HEK293T (cell line): ENCODE measurements around the gene RGCC.

ENCODE experiments used
- ARNT ChIP-seq: fragments of 450-650 bp; IDR thresholded peaks from 2 replicates; pipeline ENCODE4 v1.6.1; 2017; ENCODE audit warnings: mild to moderate bottlenecking
- ELF4 ChIP-seq: fragments of 450-650 bp; IDR thresholded peaks from 2 replicates; pipeline ENCODE4 v1.6.1; 2017; ENCODE audit warnings: antibody characterized with exemption
- HDGF ChIP-seq: fragments of 450-650 bp; IDR thresholded peaks from 2 replicates; pipeline ENCODE4 v1.6.1; 2017; ENCODE audit warnings: antibody characterized with exemption, borderline replicate concordance
- PKNOX1 ChIP-seq: fragments of 450-650 bp; IDR thresholded peaks from 2 replicates; pipeline ENCODE4 v1.6.1; 2016
- TARDBP ChIP-seq: fragments of 450-650 bp; IDR thresholded peaks from 2 replicates; pipeline ENCODE4 v1.6.1; 2016
- ZNF384 ChIP-seq: fragments of 450-650 bp; IDR thresholded peaks from 2 replicates; pipeline ENCODE4 v1.6.1; 2016

- TF ChIP-seq ZNF384 (no peak), HDGF (no peak), ARNT (no peak), TARDBP (no peak), PKNOX1 (no peak), ELF4 (no peak)
Measured at GRCh38 chr13:41420146-41420545, 37.2 kb upstream of the RGCC start.
